HEK293T (cell line): ENCODE measurements around the gene RPTOR.

ENCODE experiments used
- BHLHE40 ChIP-seq: fragments of 450-650 bp; IDR thresholded peaks from 2 replicates; pipeline ENCODE4 v1.6.1; 2016; ENCODE audit warnings: mild to moderate bottlenecking, moderate library complexity, borderline replicate concordance
- FOXK2 ChIP-seq: fragments of 450-650 bp; IDR thresholded peaks from 2 replicates; pipeline ENCODE4 v1.6.1; 2016; ENCODE audit warnings: mild to moderate bottlenecking
- FOXM1 ChIP-seq: fragments of 450-650 bp; IDR thresholded peaks from 2 replicates; pipeline ENCODE4 v1.6.1; 2017; ENCODE audit warnings: mild to moderate bottlenecking, borderline replicate concordance
- HDGF ChIP-seq: fragments of 450-650 bp; IDR thresholded peaks from 2 replicates; pipeline ENCODE4 v1.6.1; 2017; ENCODE audit warnings: antibody characterized with exemption, borderline replicate concordance
- LEF1 ChIP-seq: fragments of 450-650 bp; IDR thresholded peaks from 2 replicates; pipeline ENCODE4 v1.6.1; 2017; ENCODE audit warnings: mild to moderate bottlenecking, borderline replicate concordance
- SP1 ChIP-seq: fragments of 450-650 bp; IDR thresholded peaks from 2 replicates; pipeline ENCODE4 v1.6.1; 2017
- SUZ12 ChIP-seq: fragments of 450-650 bp; IDR thresholded peaks from 2 replicates; pipeline ENCODE4 v1.6.1; 2016; ENCODE audit warnings: mild to moderate bottlenecking
- TARDBP ChIP-seq: fragments of 450-650 bp; IDR thresholded peaks from 2 replicates; pipeline ENCODE4 v1.6.1; 2016

DNA sequence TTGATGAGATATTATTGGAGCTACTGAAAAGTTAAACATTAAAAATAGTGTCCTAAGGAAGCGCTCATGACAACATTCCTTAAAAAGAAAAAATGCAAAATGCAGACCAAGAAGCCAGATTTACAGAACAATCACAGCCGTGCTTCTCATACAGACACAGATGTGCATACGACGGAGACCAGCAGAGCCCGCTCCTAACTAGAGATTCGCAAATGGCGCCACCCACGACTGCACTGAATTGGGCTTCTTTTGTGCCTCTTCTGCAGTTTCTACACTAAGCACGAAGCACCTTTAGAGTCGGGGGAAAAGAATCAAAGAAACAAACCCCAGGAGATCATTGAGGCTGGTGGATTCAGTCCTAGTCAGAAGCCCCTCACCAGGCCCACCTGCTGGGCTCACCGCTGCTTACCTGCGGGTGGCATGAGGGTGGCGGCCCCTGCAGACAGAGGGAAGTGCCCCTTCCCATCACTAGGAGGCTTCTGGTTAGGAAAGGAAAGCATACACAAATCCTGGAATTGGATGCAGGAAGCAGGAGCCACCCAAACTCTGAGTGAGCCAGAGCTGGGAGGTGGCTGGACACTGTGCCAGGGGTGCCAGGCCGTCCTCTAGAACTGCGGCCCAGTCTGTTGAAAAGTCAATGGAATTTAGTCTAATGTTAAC, 382.1 kb downstream of the RPTOR start:
- TF ChIP-seq HDGF (no peak), SP1 (no peak), TARDBP (no peak), SUZ12 (no peak), FOXM1 (no peak), LEF1 (no peak), FOXK2 (no peak), BHLHE40 (no peak)
